Limb (tissue), 2 donors: ENCODE results near the gene CCDC152.
A peak's percentile ranks its signal among the peaks of the same experiment; 100 is the strongest.
"Not testable (repeated sequence)": the region's sequence is repeated elsewhere in the genome, so short reads cannot be mapped to it uniquely, and the experiment has no call there.

ENCODE experiments used
- DNase-seq, 2 donors: peaks; one replicate each; pipeline ENCODE4 v3.0.0-alpha.2; 2016; ENCODE audit errors: extremely low spot score in 2 of 2

CCDC152 gene

GRCh38 chr5:42756606-42757601 lies at the start of gene CCDC152:
Gene CCDC152, plus strand, starts transcription at chr5:42756818. Its CDS starts 2,304 bp downstream, at chr5:42759122.
- DNase-seq = peak; percentile 30 to 66

- DNase-seq = no peak
Observed at GRCh38 chr5:42715785-42716184, 40.8 kb upstream of the CCDC152 start.

GRCh38 chr5:42718591-42718990 lies 38.0 kb upstream of the CCDC152 start:
- DNase-seq = no peak

- DNase-seq = no peak
Observed at GRCh38 chr5:42719034-42719433, 37.6 kb upstream of the CCDC152 start.

GRCh38 chr5:42720251-42720650 lies 36.4 kb upstream of the CCDC152 start:
- DNase-seq = no peak

- no peak for DNase-seq
Observed at GRCh38 chr5:42721484-42721883, 35.1 kb upstream of the CCDC152 start.

- not testable (repeated sequence) for DNase-seq
Observed at GRCh38 chr5:42734531-42735058, 22.0 kb upstream of the CCDC152 start.

- DNase-seq = no peak
Observed at GRCh38 chr5:42740920-42741319, 15.7 kb upstream of the CCDC152 start.

GRCh38 chr5:42745426-42745825 lies 11.2 kb upstream of the CCDC152 start:
- DNase-seq = no peak

GRCh38 chr5:42745856-42746255 lies 10.8 kb upstream of the CCDC152 start:
- DNase-seq = no peak

- DNase-seq = no peak
Observed at GRCh38 chr5:42749020-42749419, 7.6 kb upstream of the CCDC152 start.

GRCh38 chr5:42750507-42750906 lies 6.1 kb upstream of the CCDC152 start:
- DNase-seq = no peak

- DNase-seq = no peak
Observed at GRCh38 chr5:42751044-42751443, 5.6 kb upstream of the CCDC152 start.

- no peak for DNase-seq
Observed at GRCh38 chr5:42753099-42753498, 3.5 kb upstream of the CCDC152 start.

GRCh38 chr5:42759456-42759855 lies 2.8 kb downstream of the CCDC152 start:
- DNase-seq = no peak

GRCh38 chr5:42760426-42760825 lies 3.8 kb downstream of the CCDC152 start:
- no peak for DNase-seq

GRCh38 chr5:42761791-42762190 lies 5.2 kb downstream of the CCDC152 start:
- no peak for DNase-seq

- peak in 1 of 2 donors; percentile 63 for DNase-seq
Observed at GRCh38 chr5:42767491-42768105, 11.0 kb downstream of the CCDC152 start.

- DNase-seq = no peak
Observed at GRCh38 chr5:42768106-42768504, 11.5 kb downstream of the CCDC152 start.

- DNase-seq = no peak
Observed at GRCh38 chr5:42770003-42770402, 13.4 kb downstream of the CCDC152 start.

GRCh38 chr5:42772265-42772993 lies 15.8 kb downstream of the CCDC152 start:
- no peak for DNase-seq

GRCh38 chr5:42779083-42779482 lies 22.5 kb downstream of the CCDC152 start:
- no peak for DNase-seq
